Stimulated activated CD4-positive, alpha-beta T cell treated with anti-CD3 and anti-CD28 coated beads, TNF-alpha, amount 100 ng/mL, for 24 hours (primary cell): ENCODE measurements around the gene CFAP47.

ENCODE experiments used
- DNase-seq, 3 experiments: peaks; one replicate each; pipeline ENCODE4 v3.0.0-alpha.2; 2020; ENCODE audit warnings: low read depth in 3 of 3

CFAP47 gene

DNA sequence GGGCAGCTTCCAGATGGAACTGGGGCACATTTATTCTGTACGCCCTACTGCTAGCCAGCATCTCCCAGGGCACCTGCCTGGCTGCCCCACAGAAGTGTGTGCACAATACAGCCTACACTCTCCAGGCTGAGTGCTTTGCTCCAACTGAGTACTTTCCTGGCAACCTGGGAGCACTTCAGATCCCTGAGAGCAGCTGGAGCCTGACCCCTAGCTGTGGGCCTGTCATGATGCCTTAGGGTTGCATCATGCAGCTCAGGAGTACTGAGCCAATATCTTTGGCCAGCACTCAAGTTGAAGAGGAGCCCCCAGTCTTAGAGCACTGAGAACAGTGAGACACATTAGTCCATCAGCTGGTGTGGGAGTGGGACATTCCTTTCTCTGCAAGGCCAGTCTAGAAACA lies 321.9 kb downstream of the CFAP47 start:
- no peak for DNase-seq

DNA sequence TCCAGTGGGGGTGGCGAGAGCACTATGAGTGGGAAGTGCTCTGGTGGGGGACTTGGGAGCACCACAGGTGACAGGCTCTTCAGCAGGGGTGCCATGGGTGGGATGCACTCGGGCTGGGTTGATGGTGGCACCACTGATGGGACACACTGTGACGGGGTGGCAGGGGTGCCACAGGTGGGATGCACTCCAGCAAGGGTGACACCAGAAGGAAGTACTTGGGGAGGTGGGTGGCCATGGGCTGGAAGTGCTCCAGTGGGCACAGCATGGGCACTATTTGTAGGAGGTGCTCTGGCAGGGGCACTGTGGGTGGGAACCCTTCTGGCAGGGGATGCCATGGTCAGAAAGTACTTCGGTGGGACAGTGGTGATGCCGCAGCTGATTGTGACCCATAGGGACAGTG lies 346.6 kb downstream of the CFAP47 start:
- DNase-seq, result no peak

DNA sequence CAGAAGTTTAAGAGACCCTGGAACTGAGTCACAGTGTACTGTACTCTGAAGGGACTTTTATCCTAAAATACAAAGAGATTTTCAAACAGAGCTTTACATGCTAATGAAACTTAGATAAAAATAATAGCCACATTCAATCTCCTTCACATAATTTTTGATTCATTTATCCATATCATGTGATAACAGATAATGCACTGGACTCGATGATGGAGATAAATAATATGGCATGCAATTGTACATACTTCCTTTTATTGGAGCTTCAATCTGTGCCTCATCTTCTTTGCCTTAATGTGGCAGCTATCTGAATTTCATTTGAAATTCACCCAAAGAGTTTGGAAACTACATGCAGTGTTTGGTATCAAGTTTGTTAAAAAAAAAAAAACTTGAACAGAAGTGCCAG lies 390.6 kb downstream of the CFAP47 start:
- DNase-seq, result no peak

DNA sequence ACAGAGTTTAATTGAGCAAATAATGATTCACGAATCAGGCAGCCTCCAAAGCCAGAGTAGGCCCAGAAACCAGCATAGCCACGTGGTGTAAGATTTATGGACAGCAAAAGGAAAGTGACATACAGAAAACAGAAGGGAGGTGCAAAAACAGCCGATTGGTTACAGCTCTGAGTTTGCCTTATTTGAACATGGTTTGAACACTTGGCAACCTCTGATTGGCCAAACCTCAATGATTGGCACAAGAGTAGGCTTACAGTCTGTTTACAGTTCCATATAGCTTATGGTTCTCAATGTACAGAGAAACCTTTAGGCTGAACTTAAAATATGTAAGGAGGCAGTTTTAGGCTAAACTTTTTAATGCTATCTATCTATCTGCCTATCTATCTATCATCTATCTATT lies 394.8 kb downstream of the CFAP47 start:
- no peak for DNase-seq

DNA sequence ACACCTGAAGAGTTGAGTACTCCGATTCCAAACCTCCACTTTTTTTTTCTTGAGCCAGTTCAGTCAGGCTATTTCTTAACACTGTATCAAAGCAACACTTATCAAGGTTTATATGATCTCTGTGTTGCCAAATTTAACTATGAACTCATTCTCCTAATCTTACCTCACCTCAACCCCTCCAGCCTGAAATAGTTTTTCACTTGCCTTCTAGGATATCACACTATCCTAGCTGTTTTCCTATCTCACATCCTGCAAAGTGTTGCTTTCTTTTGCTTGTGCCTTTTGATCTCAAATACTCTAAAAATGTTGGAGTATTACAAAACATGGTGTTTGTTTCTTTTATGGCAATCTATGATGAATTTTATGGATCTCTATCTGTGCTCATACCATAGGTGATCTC lies 415.0 kb downstream of the CFAP47 start:
- DNase-seq, result no peak

DNA sequence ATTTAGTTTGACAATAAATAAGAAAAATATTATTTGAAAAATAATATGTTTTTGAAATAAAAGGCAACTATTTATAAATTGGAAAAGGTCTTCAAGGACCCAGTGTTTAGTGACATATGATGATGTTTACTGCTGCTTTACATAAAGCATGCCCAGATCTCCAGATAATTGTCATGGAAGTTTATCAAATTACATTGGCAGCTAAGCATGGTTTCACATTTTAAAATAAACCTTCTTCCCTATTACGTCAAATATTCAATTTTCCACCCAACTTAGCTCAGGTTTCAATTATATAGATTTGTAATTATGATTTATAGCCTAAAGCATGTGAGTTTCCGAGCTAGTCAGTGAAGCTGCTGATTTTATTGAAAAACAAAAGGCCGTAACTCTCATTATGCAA lies 417.2 kb downstream of the CFAP47 start:
- no peak for DNase-seq

DNA sequence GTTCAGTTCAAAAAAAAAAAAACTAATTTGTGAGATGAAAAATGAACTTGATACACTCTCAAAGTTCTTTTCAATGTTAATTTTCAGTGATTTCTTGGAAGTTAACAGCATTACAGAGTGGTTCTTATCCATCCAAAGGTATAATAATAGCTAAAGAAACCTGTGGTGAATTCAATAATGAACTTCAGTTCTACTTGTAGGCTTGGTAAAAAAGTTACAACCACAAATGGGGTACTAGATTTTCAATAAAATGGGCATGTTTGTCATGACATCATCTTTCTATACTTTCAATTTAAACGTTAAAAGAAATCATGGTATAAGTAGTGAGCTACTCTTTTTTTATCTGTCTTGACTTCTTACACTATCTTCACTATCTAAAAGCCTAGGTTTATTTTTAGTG lies 424.8 kb downstream of the CFAP47 start:
- DNase-seq, result no peak

DNA sequence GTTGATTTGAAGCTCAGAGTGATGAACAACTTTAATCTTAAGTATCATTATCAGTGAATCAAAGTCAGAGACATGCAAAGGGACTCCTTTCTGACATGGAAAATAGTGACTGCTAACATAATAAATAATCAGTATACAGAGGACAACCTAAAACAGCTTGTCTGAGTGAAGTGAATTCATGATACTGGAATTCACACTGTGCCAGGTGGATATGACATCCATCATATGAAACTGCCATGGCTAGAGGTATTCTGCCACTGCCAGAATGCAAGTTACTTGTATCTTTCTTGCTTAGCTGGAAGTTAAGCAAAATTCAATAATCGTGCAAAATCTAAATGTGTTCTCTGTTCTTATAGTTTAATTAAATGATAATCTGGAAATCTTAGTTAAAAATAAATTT lies 429.0 kb downstream of the CFAP47 start:
- no peak for DNase-seq

DNA sequence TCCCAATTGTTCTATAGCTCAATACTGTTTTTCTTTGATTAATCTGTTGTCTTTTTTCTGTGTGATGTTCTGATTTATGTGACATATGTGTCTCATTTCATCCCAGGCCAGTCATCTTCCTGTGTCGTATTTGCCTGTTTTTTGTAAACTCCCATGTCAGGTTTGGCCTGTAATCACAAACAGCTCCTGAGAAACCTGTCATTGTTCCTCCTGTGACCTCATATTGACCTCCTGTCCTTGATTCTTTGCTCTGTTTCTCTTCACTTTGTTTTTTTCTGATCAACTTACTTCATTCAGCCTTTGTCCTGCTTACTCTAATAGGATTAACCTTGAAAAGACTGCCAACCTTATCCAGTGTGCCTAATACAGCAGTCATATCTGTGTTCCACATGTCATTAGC lies 438.3 kb downstream of the CFAP47 start:
- DNase-seq, result no peak

DNA sequence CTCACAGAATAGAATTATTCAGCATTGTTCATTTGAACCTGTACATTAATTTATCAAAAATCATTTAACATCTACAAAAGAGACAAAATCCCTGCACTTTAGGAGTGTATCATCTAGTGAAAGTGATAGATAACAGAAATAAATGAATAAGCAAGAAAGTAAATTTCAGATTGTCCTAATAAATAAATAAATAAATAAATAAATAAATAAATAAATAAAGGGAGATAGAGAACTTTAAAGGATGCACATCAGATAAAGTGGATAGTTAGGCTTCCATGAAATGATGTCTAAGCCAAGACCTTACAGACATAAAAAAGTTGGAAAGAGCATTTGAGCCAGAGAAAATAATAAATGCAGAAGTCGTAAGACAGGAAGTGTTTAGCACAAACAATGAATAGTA lies 444.7 kb downstream of the CFAP47 start:
- no peak for DNase-seq

DNA sequence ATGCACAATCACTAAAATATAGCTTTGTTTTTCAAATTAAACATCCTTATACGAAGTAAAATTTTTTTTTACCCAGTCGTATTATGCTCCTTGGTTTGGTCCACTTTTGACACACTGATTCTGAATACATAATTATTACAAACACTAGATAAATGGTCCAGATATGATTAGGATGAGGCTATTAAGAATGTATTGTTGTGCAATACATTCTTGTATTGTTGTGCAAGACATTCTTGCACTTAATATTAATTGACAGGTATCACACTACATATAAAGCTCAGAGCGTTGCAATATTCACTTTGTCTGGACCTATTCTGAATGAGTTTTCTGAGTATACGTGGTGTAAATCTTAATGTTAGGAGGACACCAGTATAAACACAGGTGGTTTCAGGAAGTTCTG lies 464.0 kb downstream of the CFAP47 start:
- no peak for DNase-seq

DNA sequence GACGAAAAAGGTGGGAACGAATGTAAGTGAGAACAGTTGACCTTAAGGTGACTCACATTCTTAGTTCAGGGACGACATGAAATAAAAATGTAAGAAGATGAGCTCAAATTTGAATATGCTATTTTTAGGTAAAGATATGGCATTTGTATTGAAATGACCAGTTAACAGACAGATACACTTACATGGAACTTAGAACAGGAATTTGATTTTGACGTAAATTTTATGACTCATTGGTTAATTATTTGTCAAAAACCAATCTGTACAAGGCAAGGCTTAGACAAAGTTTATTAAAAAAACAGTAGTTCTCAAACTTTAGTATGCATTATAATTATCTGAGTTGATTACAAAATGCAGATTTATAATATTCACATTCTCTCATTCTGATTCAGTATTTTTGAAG lies 469.4 kb downstream of the CFAP47 start:
- DNase-seq, result no peak

DNA sequence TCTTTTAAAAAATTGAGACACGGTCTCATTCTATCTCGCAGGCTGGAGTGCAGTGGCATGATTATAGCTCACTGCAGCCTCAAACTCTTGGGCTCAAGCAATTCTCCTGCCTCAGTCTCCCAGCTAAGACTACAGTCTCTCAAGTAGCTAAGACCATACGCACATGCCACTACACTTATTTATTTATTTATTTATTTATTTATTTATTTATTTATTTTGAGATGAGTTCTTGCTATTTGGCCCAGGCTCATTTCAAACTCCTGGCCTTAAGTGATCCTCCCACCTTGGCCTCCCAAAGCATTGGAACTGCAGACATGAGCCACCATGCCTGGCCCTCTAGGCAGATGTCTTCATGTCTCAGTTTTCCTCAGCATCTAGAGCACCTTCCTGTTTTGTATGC lies 482.2 kb downstream of the CFAP47 start:
- no peak for DNase-seq

DNA sequence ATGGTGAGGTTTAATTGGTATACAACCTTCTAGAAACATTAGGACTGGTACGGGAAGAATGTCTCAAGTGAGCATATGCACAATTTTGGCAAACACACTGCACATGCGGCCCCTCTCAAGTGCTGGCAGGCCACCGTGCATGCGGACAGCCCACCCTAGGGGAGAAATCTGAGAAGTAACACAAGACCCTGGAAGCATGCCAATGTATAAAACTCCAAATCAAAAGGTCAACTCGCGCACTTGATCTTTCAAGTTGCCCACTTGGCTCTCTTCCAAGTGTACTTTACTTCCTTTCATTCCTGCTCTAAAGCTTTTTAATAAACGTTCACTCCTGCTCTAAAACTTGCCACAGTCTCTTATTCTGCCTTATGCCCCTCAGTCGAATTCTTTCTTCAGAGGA lies 488.3 kb downstream of the CFAP47 start:
- DNase-seq, result no peak

DNA sequence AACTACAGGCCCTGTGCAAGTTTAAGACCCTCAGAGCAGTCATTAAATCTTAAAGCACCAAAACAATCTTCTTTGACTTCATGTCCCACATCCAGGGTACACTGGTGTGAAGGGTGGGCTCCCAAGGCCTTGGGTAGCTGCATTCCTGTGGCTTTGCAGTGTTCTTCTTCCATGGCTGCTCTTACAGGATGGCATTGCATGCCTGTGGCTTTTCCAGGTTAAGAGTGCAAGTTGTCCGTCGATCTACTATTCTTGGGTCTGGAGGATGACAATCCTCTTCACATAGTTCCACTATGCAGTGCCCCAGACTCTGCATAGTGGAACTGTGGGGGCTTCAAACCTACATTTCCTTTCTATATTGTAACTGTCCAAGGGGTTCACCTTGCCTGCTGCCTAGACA lies 494.5 kb downstream of the CFAP47 start:
- DNase-seq, result no peak

DNA sequence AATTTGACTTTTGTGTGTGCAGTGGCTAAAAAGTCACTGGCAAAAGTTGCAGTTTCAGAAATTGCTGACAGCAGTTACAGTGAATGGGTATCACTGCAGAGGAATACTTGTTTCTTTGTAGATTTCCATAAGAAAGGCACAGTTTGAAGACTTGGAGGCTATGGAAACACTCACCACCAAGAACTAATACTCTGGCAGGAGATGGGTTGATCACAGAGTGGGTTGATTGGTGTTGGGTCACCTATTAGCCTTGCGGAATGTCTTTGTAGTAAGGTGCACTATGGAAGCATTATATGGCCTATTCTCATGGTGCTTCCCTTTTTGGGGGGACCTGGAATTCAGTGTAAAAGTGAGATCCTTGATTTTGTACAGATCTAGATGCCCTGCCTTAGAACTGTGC lies 502.8 kb downstream of the CFAP47 start:
- no peak for DNase-seq

DNA sequence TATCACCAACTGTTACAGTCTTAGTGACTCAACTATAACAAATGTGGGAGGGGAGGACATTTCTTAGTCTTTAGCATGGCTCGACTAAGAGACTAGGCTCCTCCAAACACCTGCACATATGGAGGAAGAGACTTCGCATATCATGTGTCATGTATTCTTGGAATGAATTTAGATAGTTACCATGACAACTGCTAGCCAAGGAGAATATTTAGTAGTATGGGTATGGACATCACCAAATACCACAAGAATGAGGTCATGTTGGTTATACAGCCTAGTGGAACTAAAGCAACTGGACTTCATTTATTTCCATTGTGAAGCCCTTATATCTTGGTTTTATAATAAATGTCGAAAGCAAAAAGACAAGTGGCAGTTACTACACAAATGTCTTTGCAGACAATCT lies 512.3 kb downstream of the CFAP47 start:
- no peak for DNase-seq

DNA sequence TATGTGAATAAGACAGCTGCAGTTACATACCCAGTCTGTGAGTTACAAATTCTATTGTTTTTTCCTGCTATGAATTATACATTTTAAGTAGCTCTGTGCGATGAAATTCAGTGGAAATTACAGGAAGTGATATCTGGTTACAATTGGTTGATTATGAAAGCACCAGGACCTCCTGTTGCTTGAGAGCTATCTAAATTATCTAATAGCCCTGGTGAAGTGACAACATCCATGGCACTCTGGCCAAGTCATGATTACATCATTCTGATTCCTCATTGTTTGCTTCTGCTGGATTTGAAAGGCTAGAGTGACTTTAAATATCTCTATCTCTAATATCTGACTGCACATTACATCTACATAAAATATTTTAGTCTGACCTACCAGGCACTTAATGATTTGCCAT lies 515.0 kb downstream of the CFAP47 start:
- DNase-seq, result no peak
